CD1c-positive myeloid dendritic cell (primary cell): Measurements from ENCODE around the gene C6.

Experiments
- DNase-seq: peaks from one replicate; pipeline ENCODE4 v3.0.0-alpha.2; 2016; ENCODE audit errors: extremely low spot score

C6 gene

GRCh38 chr5:41120600-41120999 lies 92.7 kb downstream of the C6 start:
- no peak for DNase-seq

- no peak for DNase-seq
These were observed 95.2 kb downstream of the C6 start for GRCh38 chr5:41118177-41118576.

GRCh38 chr5:41115281-41115680 lies 98.1 kb downstream of the C6 start:
- DNase-seq, result no peak

- no peak for DNase-seq
These were observed 100.6 kb downstream of the C6 start for GRCh38 chr5:41112486-41113455.

- no peak for DNase-seq
These were observed 104.1 kb downstream of the C6 start for GRCh38 chr5:41109186-41109585.

GRCh38 chr5:41102341-41102740 lies 111.0 kb downstream of the C6 start:
- DNase-seq, result no peak

GRCh38 chr5:41097642-41098041 lies 115.7 kb downstream of the C6 start:
- DNase-seq, result no peak

- no peak for DNase-seq
These were observed 117.8 kb downstream of the C6 start for GRCh38 chr5:41095324-41096101.

GRCh38 chr5:41094871-41095270 lies 118.5 kb downstream of the C6 start:
- DNase-seq, result no peak

GRCh38 chr5:41093803-41094202 lies 119.5 kb downstream of the C6 start:
- DNase-seq, result no peak
